Mucosa of descending colon (tissue), 3 donors: ENCODE results near the gene COBL. TPM values are rescaled to one million over a fixed set of nuclear protein-coding genes. Genes with fewer than 3 reads are reported as not detected.

ENCODE experiments used
- ATAC-seq: fragments of 200-7000 bp; cut with Tn5 transposase; one replicate; pipeline ENCODE4 v1.9.1; 2020; ENCODE audit warnings: mild to moderate bottlenecking, moderate library complexity
- DNase-seq, 3 donors: peaks; one replicate each; pipeline ENCODE4 v3.0.0-alpha.2; 2020
- H3K36me3 ChIP-seq: fragments of 200-600 bp; one replicate; pipeline ENCODE4 v1.8.0; 2021; ENCODE audit warnings: low read depth, mild to moderate bottlenecking
- H3K4me1 ChIP-seq: fragments of 200-600 bp; one replicate; pipeline ENCODE4 v1.8.0; 2021; ENCODE audit warnings: low read depth, mild to moderate bottlenecking
- H3K4me3 ChIP-seq: fragments of 200-600 bp; one replicate; pipeline ENCODE4 v1.8.0; 2021; ENCODE audit warnings: mild to moderate bottlenecking
- H3K9me3 ChIP-seq: fragments of 200-600 bp; one replicate; pipeline ENCODE4 v1.8.0; 2021; ENCODE audit warnings: mild to moderate bottlenecking
- intact Hi-C, 2 donors: fragments of 100-400 bp; cut with DNase I in 1 of 2; cut with micrococcal nuclease in 1 of 2; formaldehyde crosslinking; loops; one replicate each; pipeline versions ENCODE4 v1.11.0 to v1.11.1; 2022; cut with DNase I, micrococcal nuclease
- total RNA-seq, 3 donors: library from RNA; stranded (reverse); fragmentation: NEBNext Ultra II Directional in 2 of 3; extraction: Animal tissue kit (Norgen Biotek cat#: 25700) in 2 of 3; gene quantifications; one replicate each; pipeline versions ENCODE4 v1.2.1 to v1.2.4, GENCODE V29; 2021 to 2023
- TF ChIP-seq, protein P1 (sequence below): fragments of 200-600 bp; IDR thresholded peaks from one replicate; pipeline ENCODE4 v1.8.0; 2022; ENCODE audit warnings: antibody characterized with exemption, mild to moderate bottlenecking
- donor health status: DM: no; HTN: no; CAD: no; lungs with moderate emphysema.
- donor health status: DM: no; HTN: no; CAD: no.
- donor health status: DM: no; HTN: yes; CAD: no.

COBL gene
- total RNA-seq, 3 donors from 2014 or later, result 48.6 to 91.8 (median 56.6) TPM

DNA sequence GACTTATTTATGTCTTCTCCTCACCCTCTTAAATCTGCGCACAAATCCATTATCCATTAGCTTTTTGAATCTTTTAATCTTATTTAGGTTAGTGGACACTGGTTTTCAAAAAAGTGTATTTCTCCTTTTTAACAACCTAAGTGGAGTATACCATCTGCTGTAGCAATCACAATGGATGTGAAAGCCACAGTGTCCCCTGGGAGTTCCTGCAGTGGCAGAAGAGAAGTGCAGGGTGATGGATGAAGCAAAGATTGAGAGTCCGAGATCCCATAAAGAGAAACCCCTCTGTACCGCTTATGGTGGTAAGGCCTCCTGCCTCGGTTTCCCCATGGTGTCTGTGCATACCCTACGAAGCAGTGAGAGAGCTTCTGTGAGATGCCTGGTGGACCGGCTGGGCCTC, 236.4 kb downstream of the COBL start:
- intact Hi-C loops, result no loop called here
- Histone ChIP-seq H3K36me3 (no peaks in the 10 kb centered on the region), H3K4me3 (no peak overlapping the region), H3K9me3 (no peaks in the 10 kb centered on the region), H3K4me1 (no peaks in the 10 kb centered on the region)
- TF ChIP-seq, protein P1, sequence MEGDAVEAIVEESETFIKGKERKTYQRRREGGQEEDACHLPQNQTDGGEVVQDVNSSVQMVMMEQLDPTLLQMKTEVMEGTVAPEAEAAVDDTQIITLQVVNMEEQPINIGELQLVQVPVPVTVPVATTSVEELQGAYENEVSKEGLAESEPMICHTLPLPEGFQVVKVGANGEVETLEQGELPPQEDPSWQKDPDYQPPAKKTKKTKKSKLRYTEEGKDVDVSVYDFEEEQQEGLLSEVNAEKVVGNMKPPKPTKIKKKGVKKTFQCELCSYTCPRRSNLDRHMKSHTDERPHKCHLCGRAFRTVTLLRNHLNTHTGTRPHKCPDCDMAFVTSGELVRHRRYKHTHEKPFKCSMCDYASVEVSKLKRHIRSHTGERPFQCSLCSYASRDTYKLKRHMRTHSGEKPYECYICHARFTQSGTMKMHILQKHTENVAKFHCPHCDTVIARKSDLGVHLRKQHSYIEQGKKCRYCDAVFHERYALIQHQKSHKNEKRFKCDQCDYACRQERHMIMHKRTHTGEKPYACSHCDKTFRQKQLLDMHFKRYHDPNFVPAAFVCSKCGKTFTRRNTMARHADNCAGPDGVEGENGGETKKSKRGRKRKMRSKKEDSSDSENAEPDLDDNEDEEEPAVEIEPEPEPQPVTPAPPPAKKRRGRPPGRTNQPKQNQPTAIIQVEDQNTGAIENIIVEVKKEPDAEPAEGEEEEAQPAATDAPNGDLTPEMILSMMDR, result no peak
- ATAC-seq (no peak), DNase-seq (no peak)

DNA sequence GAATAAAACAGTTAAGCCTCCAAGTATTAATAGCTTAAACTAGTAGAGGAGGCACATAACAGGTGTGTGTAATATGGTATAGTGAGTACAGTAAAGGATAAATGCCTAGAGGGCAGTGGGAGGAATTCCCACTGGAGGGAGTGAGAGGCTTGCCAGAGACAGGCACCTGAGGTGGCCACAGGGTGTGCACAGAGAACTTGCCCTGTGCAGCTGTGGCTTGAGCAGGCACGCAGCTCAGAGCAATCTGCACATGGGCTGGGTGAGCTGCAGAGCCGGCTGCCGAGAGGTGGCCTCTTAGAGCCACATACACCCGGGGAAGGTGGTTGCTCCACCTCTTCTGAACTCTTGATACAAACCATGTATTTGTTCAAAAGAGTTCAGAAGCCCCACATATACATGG, 237.1 kb downstream of the COBL start:
- ATAC-seq (no peak), DNase-seq (no peak)
- Histone ChIP-seq H3K4me3 (no peak overlapping the region), H3K4me1 (no peaks in the 10 kb centered on the region), H3K9me3 (no peaks in the 10 kb centered on the region), H3K36me3 (no peaks in the 10 kb centered on the region)
- intact Hi-C loops, result no loop called here
- TF ChIP-seq, protein P1, result no peak

DNA sequence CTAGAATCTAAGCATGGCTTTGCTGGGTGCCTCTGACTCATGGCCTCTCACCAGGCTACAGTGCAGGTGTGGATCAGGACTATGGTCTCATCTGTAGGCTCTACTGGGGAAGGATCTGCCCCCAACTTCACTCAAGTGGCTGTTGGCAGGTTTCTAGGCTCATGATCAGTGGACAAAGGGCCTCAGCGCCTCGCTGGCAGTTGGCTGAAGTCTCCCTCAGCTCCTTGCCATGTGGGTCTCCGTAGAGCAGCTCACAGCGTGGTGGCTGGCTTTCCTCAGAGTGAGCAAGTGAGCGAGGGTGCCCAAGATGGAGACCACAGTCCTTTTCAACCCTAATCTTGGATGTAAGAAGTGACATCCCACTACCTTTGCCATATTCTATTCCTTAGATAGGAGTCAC, 238.0 kb downstream of the COBL start:
- no peak for ATAC-seq
- H3K36me3 ChIP-seq, result no peaks in the 10 kb centered on the region
- no peak for DNase-seq
- H3K4me1 ChIP-seq, result no peaks in the 10 kb centered on the region
- H3K9me3 ChIP-seq, result no peaks in the 10 kb centered on the region
- TF ChIP-seq, protein P1, result no peak
- H3K4me3 ChIP-seq, result no peak overlapping the region
- intact Hi-C loops, result no loop called here

DNA sequence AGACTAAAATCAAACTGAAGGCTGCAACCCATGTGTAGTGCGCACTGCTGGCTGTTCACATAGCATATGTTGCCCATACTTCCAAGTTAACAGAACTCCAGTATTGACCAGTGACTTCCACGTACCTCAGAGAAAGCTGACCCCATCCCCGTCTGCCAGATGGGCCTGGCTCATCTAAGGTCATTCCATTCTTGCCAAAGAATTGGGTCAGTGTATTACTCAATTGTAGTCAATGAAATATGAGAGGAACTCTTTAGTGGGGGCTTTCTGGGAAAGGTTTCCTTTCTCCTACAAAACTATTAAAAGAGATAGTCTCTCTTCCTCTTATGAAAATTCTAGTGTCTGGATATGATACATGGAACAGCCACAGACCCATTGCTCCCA, 238.6 kb downstream of the COBL start:
- DNase-seq (no peak), ATAC-seq (no peak)
- H3K4me1 ChIP-seq, result no peaks in the 10 kb centered on the region
- TF ChIP-seq, protein P1, result no peak
- H3K36me3 ChIP-seq, result no peaks in the 10 kb centered on the region
- no peak overlapping the region for H3K4me3 ChIP-seq
- intact Hi-C loops, result no loop called here
- no peaks in the 10 kb centered on the region for H3K9me3 ChIP-seq

DNA sequence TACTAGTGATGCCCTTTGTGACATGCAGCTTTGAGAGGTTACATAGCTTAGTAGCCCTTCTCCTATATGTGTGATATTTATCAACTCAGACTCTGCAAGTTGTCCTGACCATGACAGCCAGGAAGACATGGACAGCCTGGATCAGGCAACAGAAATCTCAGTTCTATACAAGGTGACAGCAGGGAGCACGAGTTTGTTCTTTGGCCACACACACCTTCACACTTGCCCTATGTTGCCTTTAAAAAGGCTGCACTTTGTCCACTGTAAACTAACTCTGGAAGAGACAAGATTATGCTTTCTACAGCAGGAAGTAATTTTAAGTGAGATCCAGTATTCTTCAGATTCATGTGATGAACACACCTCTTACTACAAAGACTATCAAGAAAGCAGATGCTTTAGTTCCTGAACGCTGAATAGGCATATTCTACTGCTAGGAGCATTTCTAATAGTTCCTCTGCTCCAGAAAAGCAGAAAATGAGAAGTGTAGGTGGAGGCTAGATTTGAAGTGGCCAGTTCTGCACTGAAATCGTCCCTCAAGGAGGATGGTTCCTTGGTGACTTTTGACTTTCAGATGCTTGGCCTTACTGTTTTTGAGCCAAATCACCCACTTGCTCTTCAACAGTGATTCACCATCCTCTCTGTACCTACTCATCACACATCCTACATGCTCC, 239.2 kb downstream of the COBL start:
- no peaks in the 10 kb centered on the region for H3K4me1 ChIP-seq
- H3K36me3 ChIP-seq, result no peaks in the 10 kb centered on the region
- intact Hi-C loops, result no loop called here
- DNase-seq (no peak), ATAC-seq (peak; percentile 49)
- TF ChIP-seq, protein P1, result no peak
- no peak overlapping the region for H3K4me3 ChIP-seq
- H3K9me3 ChIP-seq, result no peaks in the 10 kb centered on the region
